ENCODE measurements around the gene MICAL3. TPM values are rescaled to one million over a fixed set of nuclear protein-coding genes. Genes with fewer than 3 reads are reported as not detected.
A peak's percentile ranks its signal among the peaks of the same experiment; 100 is the strongest.

The MICAL3 gene
- total and polyA plus RNA-seq, 9 of the 15 experiments (the other 6 are each of a cell fraction or from before 2014, with no cell fraction given), result 0.53 to 32.1 (median 12.3) TPM

GRCh38 chr22:17742527-17742902, 281.8 kb downstream of the MICAL3 start (continued):
- TF ChIP-seq DEAF1 (CRISPR knock-in tag; IDR thresholded peaks at IDR 0.05) (peak; percentile 28; the same call in 1 of the 2 replicates), SMC3 (conservative IDR thresholded peaks at IDR 0.05; ENCODE audit: insufficient read depth, low read depth, low read length) (peak; percentile 93), TRIM25 (IDR thresholded peaks at IDR 0.05; ENCODE audit: borderline replicate concordance) (no peak), JUN (IDR thresholded peaks at IDR 0.05; ENCODE audit: borderline replicate concordance, low read depth, low read length) (0 out of 2 replicates have a peak, but pooled peaks have one; percentile 19), JUN (CRISPR knock-in tag; IDR thresholded peaks at IDR 0.05; ENCODE audit: borderline replicate concordance) (no peak), RBM39 (optimal IDR thresholded peaks at IDR 0.05; ENCODE audit: low read depth, low read length) (no peak), HCFC1 (IDR thresholded peaks at IDR 0.05; ENCODE audit: low read depth, low read length) (peak; percentile 28; the same call in 1 of the 2 replicates), RNF2 (IDR thresholded peaks at IDR 0.05) (no peak), FOS (IDR thresholded peaks at IDR 0.05; ENCODE audit: extremely low read depth, insufficient read length) (no peak)
- TF ChIP-seq, protein P1, sequence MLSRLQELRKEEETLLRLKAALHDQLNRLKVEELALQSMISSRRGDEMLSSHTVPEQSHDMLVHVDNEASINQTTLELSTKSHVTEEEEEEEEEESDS (CRISPR knock-in tag; IDR thresholded peaks at IDR 0.05), result no peak
- TF ChIP-seq, protein P2, sequence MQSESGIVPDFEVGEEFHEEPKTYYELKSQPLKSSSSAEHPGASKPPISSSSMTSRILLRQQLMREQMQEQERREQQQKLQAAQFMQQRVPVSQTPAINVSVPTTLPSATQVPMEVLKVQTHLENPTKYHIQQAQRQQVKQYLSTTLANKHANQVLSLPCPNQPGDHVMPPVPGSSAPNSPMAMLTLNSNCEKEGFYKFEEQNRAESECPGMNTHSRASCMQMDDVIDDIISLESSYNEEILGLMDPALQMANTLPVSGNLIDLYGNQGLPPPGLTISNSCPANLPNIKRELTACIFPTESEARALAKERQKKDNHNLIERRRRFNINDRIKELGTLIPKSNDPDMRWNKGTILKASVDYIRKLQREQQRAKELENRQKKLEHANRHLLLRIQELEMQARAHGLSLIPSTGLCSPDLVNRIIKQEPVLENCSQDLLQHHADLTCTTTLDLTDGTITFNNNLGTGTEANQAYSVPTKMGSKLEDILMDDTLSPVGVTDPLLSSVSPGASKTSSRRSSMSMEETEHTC (IDR thresholded peaks at IDR 0.05), result no peak
- TF ChIP-seq, protein P3, sequence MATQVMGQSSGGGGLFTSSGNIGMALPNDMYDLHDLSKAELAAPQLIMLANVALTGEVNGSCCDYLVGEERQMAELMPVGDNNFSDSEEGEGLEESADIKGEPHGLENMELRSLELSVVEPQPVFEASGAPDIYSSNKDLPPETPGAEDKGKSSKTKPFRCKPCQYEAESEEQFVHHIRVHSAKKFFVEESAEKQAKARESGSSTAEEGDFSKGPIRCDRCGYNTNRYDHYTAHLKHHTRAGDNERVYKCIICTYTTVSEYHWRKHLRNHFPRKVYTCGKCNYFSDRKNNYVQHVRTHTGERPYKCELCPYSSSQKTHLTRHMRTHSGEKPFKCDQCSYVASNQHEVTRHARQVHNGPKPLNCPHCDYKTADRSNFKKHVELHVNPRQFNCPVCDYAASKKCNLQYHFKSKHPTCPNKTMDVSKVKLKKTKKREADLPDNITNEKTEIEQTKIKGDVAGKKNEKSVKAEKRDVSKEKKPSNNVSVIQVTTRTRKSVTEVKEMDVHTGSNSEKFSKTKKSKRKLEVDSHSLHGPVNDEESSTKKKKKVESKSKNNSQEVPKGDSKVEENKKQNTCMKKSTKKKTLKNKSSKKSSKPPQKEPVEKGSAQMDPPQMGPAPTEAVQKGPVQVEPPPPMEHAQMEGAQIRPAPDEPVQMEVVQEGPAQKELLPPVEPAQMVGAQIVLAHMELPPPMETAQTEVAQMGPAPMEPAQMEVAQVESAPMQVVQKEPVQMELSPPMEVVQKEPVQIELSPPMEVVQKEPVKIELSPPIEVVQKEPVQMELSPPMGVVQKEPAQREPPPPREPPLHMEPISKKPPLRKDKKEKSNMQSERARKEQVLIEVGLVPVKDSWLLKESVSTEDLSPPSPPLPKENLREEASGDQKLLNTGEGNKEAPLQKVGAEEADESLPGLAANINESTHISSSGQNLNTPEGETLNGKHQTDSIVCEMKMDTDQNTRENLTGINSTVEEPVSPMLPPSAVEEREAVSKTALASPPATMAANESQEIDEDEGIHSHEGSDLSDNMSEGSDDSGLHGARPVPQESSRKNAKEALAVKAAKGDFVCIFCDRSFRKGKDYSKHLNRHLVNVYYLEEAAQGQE (IDR thresholded peaks at IDR 0.05; ENCODE audit: borderline replicate concordance), result peak; percentile 81
- TF ChIP-seq, protein P3 (CRISPR knock-in tag; IDR thresholded peaks at IDR 0.05; ENCODE audit: low read depth), result no peak

Measured in K562 (cell line).